LNCaP clone FGC (cell line): ENCODE measurements around the gene IDUA.

Experiments used
- DNase-seq: peaks from one replicate; pipeline ENCODE4 v3.0.0-alpha.2; 2011; ENCODE audit warnings: low read depth
- H3K4me3 ChIP-seq: 2 replicates; pipeline ENCODE4 v1.5.1; 2011; ENCODE audit warnings: mild to moderate bottlenecking, low read depth, low read length, control low read depth
- CTCF ChIP-seq: IDR thresholded peaks from 2 replicates; pipeline ENCODE4 v1.5.1; 2012; ENCODE audit warnings: mild to moderate bottlenecking; ENCODE audit not compliant: control insufficient read depth, insufficient read depth; ENCODE audit errors: extremely low read depth

Gene IDUA

GRCh38 chr4:952881-953573 is 33.8 kb upstream of the IDUA start:
- no peak overlapping the region for H3K4me3 ChIP-seq
- TF ChIP-seq CTCF = no peak
- no peak for DNase-seq

GRCh38 chr4:953574-953915 is 33.3 kb upstream of the IDUA start:
- no peak for DNase-seq

GRCh38 chr4:954211-955020 is 32.4 kb upstream of the IDUA start:
- no peak for TF ChIP-seq CTCF
- no peak for DNase-seq
- no peak overlapping the region for H3K4me3 ChIP-seq

More at GRCh38 chr4:953574-953915, 33.3 kb upstream of the IDUA start:
- no peak overlapping the region for H3K4me3 ChIP-seq
- TF ChIP-seq CTCF = no peak

GRCh38 chr4:955161-955921 is 31.5 kb upstream of the IDUA start:
- no peak overlapping the region for H3K4me3 ChIP-seq
- TF ChIP-seq CTCF = no peak
- no peak for DNase-seq

GRCh38 chr4:955931-956381 is 30.9 kb upstream of the IDUA start:
- TF ChIP-seq CTCF = no peak
- H3K4me3 ChIP-seq = no peak overlapping the region
- no peak for DNase-seq

GRCh38 chr4:956531-957230 is 30.2 kb upstream of the IDUA start:
- H3K4me3 ChIP-seq = no peak overlapping the region
- no peak for DNase-seq
- TF ChIP-seq CTCF = no peak
